ENCODE measurements around the gene ZNF182.
"Not testable (repeated sequence)": the region's sequence is repeated elsewhere in the genome, so short reads cannot be mapped to it uniquely, and the experiment has no call there.

Gene ZNF182

DNA sequence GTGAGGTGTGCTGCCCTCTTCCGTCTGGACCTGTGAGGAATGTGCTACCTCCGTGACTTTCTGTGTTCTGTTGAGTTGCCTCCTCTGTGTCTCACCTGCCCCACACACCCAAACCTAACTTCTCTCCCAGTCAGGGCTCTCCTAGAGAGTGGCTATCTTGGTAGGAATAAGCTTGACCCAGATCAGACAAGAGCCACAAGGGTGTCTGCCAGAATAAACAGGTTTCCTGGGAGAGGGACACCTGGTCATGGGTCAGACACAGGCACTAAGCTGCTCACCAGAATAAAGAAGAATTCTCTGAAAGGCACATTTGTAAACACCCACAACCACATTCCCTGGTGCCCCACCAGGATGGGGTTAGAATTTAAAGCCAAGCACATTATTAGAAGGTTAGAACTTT is 11.1 kb downstream of the ZNF182 start:
- H3K4me3 ChIP-seq (ENCODE audit: low read length): no peak overlapping the region
- no peaks in the 10 kb centered on the region for H3K4me1 ChIP-seq (ENCODE audit: insufficient read depth, low read length)
- H3K36me3 ChIP-seq (ENCODE audit: insufficient read depth, low read depth, low read length): peaks cover 5% of the 10 kb centered on the region; the same call in 1 of the 2 replicates
- no peaks in the 10 kb centered on the region for H3K9me3 ChIP-seq (ENCODE audit: insufficient read depth, low read depth, low read length)
- no peak overlapping the region for H3K9ac ChIP-seq (ENCODE audit: low read depth, low read length)
- H3K27ac ChIP-seq (ENCODE audit: low read length): no peak overlapping the region
- H3K27me3 ChIP-seq (ENCODE audit: insufficient read depth, low read length): no peaks in the 10 kb centered on the region

DNA sequence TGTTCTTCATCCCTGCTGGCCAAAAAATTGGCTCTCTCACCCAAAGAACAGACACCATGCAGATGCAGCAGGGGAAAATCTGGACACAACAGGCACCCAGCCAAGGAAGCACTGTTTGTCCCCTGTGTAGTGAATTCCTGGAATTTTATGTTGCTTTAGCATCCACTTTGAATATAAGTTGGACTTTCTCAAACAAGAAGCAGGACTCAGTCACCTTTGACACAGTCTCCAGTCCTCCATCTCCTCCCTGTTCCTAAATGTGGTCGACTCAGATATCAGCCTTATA is 11.8 kb downstream of the ZNF182 start:
- Histone ChIP-seq H3K36me3 (ENCODE audit: insufficient read depth, low read depth, low read length) (peaks cover 11% of the 10 kb centered on the region; the same call in 1 of the 2 replicates), H3K9ac (ENCODE audit: low read depth, low read length) (no peak overlapping the region), H3K4me3 (ENCODE audit: low read length) (no peak overlapping the region), H3K9me3 (ENCODE audit: insufficient read depth, low read depth, low read length) (no peaks in the 10 kb centered on the region), H3K27me3 (ENCODE audit: insufficient read depth, low read length) (no peaks in the 10 kb centered on the region), H3K27ac (ENCODE audit: low read length) (no peak overlapping the region), H3K4me1 (ENCODE audit: insufficient read depth, low read length) (no peaks in the 10 kb centered on the region)

DNA sequence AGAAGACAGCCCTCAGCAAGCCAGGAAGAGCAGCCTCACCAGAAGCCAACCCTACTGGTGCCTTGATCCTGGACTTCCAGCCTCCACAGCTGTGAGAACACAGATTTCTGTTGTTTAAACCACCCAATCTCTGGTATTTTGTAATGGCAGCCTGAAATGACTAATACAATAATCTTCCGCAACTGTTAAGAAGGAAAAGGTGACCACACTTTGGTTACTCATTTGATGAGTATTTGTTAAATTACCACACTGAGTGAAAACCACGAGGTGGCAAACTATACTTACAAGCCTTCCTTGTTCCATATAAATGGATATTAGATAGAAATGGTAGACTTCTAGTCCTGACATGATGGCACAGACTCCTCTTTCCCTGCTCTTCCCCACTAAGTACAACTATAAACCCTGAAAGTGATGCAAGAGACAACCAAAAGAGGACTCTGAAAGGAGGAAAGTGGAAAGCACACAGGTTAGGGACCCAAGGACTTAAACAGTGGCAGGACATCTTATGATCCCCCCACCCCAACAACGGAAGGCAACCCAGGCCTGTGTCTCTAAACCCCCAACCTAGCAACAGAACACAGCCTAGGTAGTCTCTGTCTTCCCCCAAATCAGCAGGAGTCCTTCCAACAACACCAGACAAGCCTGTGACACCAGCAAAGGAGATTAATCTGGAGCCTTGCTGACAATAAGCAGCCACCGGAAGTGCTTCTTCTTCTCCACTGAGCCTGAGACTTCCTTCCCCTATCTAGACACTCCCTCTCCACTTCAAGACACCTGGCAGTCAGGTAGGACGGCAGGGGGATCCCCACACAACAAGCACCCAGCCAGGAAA is 12.3 kb downstream of the ZNF182 start:
- peaks cover 10% of the 10 kb centered on the region; the same call in 1 of the 2 replicates for H3K36me3 ChIP-seq (ENCODE audit: insufficient read depth, low read depth, low read length)

DNA sequence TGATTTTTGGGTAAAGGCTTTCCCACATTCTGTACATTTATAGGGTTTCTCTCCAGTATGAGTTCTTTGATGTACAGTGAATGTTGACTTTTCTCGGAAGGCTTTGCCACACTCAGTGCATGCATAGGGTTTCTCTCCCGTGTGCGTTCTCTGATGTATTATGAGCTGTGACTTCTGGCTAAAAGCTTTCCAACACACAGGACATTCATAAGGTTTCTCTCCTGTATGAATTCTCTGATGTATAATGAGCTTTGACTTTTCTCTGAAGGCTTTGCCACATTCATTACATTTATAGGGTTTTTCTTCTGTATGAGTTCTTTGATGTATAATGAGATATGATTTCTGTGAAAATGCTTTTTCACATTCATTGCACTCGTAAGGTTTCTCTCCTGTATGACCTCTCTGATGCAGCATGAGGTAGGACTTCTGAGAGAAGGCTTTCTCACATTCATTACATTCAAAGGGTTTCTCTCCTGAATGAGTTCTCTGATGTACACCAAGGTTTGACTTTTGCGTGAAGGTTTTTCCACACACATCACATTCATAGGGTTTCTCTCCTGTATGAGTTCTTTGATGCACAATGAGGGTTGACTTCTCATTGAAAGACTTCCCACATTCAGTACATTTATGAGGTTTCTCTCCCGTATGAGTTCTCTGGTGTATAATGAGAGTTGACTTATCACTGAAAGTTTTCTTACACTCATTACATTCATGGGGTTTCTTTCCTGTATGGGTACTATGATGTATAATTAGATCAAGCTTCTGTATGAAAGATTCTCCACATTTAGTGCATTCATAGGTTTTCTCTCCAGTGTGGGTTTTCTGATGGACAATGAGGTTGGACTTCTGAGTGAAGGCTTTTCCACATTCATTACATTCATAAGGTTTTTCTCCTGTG is 27.3 kb downstream of the ZNF182 start:
- Histone ChIP-seq H3K27me3 (ENCODE audit: insufficient read depth, low read length) (no peaks in the 10 kb centered on the region), H3K27ac (ENCODE audit: low read length) (no peak overlapping the region), H3K4me1 (ENCODE audit: insufficient read depth, low read length) (no peaks in the 10 kb centered on the region), H3K36me3 (ENCODE audit: insufficient read depth, low read depth, low read length) (peaks cover 62% of the 10 kb centered on the region), H3K4me3 (ENCODE audit: low read length) (no peak overlapping the region), H3K9me3 (ENCODE audit: insufficient read depth, low read depth, low read length) (peaks cover 77% of the 10 kb centered on the region), H3K9ac (ENCODE audit: low read depth, low read length) (no peak overlapping the region)

More for the DNA sequence above, 12.3 kb downstream of the ZNF182 start:
- Histone ChIP-seq H3K27me3 (ENCODE audit: insufficient read depth, low read length) (no peaks in the 10 kb centered on the region), H3K4me1 (ENCODE audit: insufficient read depth, low read length) (no peaks in the 10 kb centered on the region), H3K4me3 (ENCODE audit: low read length) (no peak overlapping the region), H3K9me3 (ENCODE audit: insufficient read depth, low read depth, low read length) (no peaks in the 10 kb centered on the region), H3K9ac (ENCODE audit: low read depth, low read length) (no peak overlapping the region), H3K27ac (ENCODE audit: low read length) (no peak overlapping the region)

DNA sequence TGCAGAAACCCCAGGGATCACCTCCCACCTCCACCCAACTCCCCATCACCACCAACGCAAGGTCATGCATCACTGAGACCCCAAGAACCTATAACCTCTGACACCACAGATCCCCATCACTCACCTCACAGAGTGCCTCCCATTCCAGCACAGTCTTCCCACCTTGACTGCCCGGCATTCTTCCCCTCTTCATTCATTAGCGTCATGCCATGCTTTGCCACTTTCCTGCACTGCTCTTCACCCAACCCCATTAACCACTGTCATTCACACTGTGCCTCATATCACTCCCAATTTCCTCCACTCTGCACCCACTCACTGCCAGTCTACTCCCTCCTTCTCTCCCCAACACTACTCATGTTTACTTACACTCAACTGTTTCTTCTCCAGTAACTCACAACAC is 30.6 kb downstream of the ZNF182 start:
- Histone ChIP-seq H3K4me3 (ENCODE audit: low read length) (no peak overlapping the region), H3K4me1 (ENCODE audit: insufficient read depth, low read length) (no peaks in the 10 kb centered on the region), H3K9me3 (ENCODE audit: insufficient read depth, low read depth, low read length) (peaks cover 62% of the 10 kb centered on the region), H3K9ac (ENCODE audit: low read depth, low read length) (no peak overlapping the region), H3K36me3 (ENCODE audit: insufficient read depth, low read depth, low read length) (peaks cover 31% of the 10 kb centered on the region), H3K27me3 (ENCODE audit: insufficient read depth, low read length) (no peaks in the 10 kb centered on the region), H3K27ac (ENCODE audit: low read length) (no peak overlapping the region)

DNA sequence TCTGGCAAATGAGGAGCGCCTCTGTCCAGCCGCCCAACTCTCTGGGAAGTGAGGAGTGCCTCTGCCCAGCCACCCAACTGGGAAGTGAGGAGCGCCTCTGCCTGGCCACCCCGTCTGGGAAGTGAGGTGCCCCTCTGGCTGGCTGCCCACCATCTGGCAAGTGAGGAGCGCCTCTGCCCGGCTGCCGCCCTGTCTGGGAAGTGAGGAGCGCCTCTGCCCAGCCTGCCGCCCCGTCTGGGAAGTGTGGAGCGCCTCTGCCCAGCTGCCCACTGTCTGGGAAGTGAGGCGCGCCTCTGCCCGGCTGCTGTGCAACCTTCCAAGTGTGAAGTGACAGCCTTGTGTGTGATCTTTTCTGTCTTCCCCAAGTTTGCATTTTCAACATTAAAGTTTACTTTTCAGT is 38.3 kb downstream of the ZNF182 start:
- not testable (repeated sequence) for H3K9ac ChIP-seq (ENCODE audit: low read depth, low read length); H3K4me3 ChIP-seq (ENCODE audit: low read length); H3K27me3 ChIP-seq (ENCODE audit: insufficient read depth, low read length); H3K4me1 ChIP-seq (ENCODE audit: insufficient read depth, low read length); H3K27ac ChIP-seq (ENCODE audit: low read length); H3K36me3 ChIP-seq (ENCODE audit: insufficient read depth, low read depth, low read length)
- H3K9me3 ChIP-seq (ENCODE audit: insufficient read depth, low read depth, low read length): peaks cover 16% of the 10 kb centered on the region; the same call in 1 of the 2 replicates

DNA sequence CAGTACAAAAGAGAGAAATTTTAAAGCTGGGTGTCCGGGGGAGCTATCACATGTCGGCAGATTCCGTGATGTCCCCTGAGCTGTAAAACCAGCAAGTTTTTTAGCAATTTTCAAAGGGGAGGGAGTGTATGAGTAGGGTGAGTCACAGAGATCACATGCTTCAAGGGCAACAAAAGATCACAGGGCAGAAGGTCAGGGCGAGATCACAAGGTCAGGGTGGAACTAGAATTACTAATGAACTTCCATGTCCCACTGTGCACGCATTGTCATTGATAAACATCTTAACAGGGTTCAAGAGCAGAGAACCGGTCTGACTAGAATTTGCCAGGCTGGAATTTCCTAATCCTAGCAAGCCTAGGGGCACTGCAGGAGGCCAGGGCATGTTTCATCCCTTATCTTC is 42.0 kb downstream of the ZNF182 start:
- not testable (repeated sequence) for H3K27me3 ChIP-seq (ENCODE audit: insufficient read depth, low read length); H3K36me3 ChIP-seq (ENCODE audit: insufficient read depth, low read depth, low read length); H3K4me3 ChIP-seq (ENCODE audit: low read length); H3K27ac ChIP-seq (ENCODE audit: low read length); H3K4me1 ChIP-seq (ENCODE audit: insufficient read depth, low read length); H3K9ac ChIP-seq (ENCODE audit: low read depth, low read length)
- peaks cover 11% of the 10 kb centered on the region; the same call in 1 of the 2 replicates for H3K9me3 ChIP-seq (ENCODE audit: insufficient read depth, low read depth, low read length)

DNA sequence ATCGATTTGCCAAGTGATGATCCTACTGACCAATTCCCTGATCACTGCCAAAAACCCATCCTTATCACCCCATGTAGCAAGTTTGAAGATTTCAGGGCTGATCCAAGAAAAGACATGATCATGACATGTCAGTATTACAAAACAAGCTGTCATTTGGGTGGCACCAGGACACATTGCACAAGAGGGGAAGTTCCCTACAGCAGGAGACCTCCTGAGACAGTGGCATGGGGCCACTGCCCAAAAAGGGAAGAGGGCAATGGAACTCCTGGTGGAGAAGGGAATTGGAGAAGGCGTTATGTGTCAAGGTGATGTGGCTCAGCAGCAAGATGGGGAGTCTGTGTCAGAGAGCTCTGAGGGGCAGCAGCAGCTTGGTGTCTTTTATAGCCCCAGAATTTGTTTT is 43.4 kb downstream of the ZNF182 start:
- no peaks in the 10 kb centered on the region for H3K4me1 ChIP-seq (ENCODE audit: insufficient read depth, low read length)
- no peak overlapping the region for H3K4me3 ChIP-seq (ENCODE audit: low read length)
- H3K27ac ChIP-seq (ENCODE audit: low read length): no peak overlapping the region
- H3K36me3 ChIP-seq (ENCODE audit: insufficient read depth, low read depth, low read length): no peaks in the 10 kb centered on the region
- peaks cover 11% of the 10 kb centered on the region; the same call in 1 of the 2 replicates for H3K9me3 ChIP-seq (ENCODE audit: insufficient read depth, low read depth, low read length)
- H3K9ac ChIP-seq (ENCODE audit: low read depth, low read length): no peak overlapping the region
- H3K27me3 ChIP-seq (ENCODE audit: insufficient read depth, low read length): no peaks in the 10 kb centered on the region

DNA sequence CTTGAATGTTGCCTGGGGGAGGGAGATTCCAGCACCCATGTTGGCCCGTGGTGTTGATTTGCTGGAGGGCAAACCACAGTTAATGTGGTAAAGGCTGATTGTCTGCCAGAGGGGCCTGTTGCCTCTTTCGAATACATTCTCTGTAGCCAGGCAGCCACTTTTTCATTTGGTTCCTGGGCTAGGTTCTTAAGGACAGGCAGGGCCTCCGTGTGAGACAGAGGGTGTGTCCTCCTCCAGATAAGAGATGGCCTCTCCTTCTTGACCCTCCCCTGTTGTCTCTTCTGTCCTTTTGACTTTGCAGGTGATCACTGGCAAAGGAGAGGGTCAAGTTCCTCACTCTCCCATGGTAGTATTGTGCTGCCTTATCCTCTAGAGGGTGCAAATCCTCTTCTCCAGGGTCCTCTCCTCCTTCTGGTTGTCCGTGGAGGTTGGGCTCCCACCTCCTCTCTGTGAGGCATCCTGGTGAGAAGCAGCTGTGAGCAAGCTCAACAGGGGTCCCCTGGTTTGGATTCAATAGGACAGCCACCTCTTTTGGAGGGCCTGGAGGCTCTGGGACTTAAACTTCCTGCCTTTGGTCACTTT is 44.9 kb downstream of the ZNF182 start:
- no peak overlapping the region for H3K9ac ChIP-seq (ENCODE audit: low read depth, low read length)
- H3K4me1 ChIP-seq (ENCODE audit: insufficient read depth, low read length): no peaks in the 10 kb centered on the region
- no peaks in the 10 kb centered on the region for H3K27me3 ChIP-seq (ENCODE audit: insufficient read depth, low read length)
- H3K4me3 ChIP-seq (ENCODE audit: low read length): no peak overlapping the region
- no peaks in the 10 kb centered on the region for H3K36me3 ChIP-seq (ENCODE audit: insufficient read depth, low read depth, low read length)
- no peaks in the 10 kb centered on the region for H3K9me3 ChIP-seq (ENCODE audit: insufficient read depth, low read depth, low read length)
- no peak overlapping the region for H3K27ac ChIP-seq (ENCODE audit: low read length)

DNA sequence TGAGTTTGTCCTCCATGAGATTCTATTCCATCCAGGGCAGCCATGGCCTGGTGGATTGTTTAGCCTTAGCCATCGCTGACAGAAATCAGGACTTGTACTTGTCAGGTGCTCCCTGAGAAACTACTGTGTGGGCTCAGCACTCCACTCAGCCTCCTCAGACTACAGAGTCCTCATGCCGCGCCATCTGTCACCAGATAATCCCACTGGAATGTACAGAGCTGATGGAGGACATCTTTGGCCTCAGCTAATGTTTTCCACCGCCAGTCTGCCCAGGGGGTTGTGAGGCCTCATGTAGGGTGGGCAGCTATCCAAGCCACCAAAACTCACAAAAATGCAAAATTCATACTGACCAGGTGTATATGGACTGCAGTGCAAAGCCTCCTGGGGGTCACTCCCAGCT is 45.6 kb downstream of the ZNF182 start:
- not testable (repeated sequence) for H3K27me3 ChIP-seq (ENCODE audit: insufficient read depth, low read length); H3K4me1 ChIP-seq (ENCODE audit: insufficient read depth, low read length); H3K27ac ChIP-seq (ENCODE audit: low read length); H3K4me3 ChIP-seq (ENCODE audit: low read length); H3K9me3 ChIP-seq (ENCODE audit: insufficient read depth, low read depth, low read length); H3K9ac ChIP-seq (ENCODE audit: low read depth, low read length); H3K36me3 ChIP-seq (ENCODE audit: insufficient read depth, low read depth, low read length)

DNA sequence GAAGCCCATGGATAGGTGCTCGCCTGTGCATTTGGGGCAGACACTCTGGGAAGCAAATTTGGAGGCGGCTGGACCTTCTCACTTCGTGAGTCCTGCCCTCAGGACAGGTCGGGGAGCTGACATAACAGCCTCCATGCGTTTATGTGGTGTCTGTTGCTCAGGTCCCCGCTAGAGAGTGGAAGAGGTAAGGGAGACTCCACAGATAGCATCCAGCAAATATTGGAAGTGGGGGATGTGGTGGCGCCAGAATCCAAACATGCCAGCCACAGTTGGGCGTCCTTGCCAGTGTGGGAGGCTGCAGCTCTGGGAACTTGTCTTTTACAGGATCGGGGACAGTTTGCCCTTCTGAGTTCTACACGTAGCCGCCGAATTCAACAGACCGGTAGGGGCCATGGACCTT is 47.8 kb downstream of the ZNF182 start:
- H3K4me1 ChIP-seq (ENCODE audit: insufficient read depth, low read length): no peaks in the 10 kb centered on the region
- H3K4me3 ChIP-seq (ENCODE audit: low read length): no peak overlapping the region
- H3K27ac ChIP-seq (ENCODE audit: low read length): no peak overlapping the region

DNA sequence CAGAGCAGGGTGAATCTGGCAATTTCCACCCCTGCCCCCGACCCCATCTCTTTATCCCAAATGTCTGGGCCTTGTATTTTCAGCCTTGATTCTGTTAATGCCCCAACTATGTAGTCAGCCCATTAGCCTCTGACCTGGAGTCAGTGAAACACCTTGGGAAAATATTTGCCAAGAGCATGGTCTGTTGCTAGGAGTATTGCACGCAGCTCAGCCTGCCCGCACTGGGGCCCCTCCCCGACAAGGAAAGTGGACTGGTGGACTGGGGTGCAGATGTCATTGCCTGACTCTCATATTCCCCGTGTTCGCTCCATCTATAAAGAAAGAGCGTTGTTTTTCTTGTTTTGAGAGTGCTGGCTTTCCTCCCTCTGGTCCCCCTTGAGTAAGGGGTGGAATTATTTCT is 48.5 kb downstream of the ZNF182 start:
- not testable (repeated sequence) for H3K27ac ChIP-seq (ENCODE audit: low read length); H3K4me1 ChIP-seq (ENCODE audit: insufficient read depth, low read length); H3K9me3 ChIP-seq (ENCODE audit: insufficient read depth, low read depth, low read length); H3K4me3 ChIP-seq (ENCODE audit: low read length); H3K9ac ChIP-seq (ENCODE audit: low read depth, low read length); H3K36me3 ChIP-seq (ENCODE audit: insufficient read depth, low read depth, low read length); H3K27me3 ChIP-seq (ENCODE audit: insufficient read depth, low read length)

More for the DNA sequence above, 47.8 kb downstream of the ZNF182 start:
- no peak overlapping the region for H3K9ac ChIP-seq (ENCODE audit: low read depth, low read length)
- no peaks in the 10 kb centered on the region for H3K36me3 ChIP-seq (ENCODE audit: insufficient read depth, low read depth, low read length)
- no peaks in the 10 kb centered on the region for H3K9me3 ChIP-seq (ENCODE audit: insufficient read depth, low read depth, low read length)
- no peaks in the 10 kb centered on the region for H3K27me3 ChIP-seq (ENCODE audit: insufficient read depth, low read length)
